ENCODE data around the gene STXBP2.
"Not testable (repeated sequence)": the region's sequence is repeated elsewhere in the genome, so short reads cannot be mapped to it uniquely, and the experiment has no call there.

STXBP2 gene

DNA sequence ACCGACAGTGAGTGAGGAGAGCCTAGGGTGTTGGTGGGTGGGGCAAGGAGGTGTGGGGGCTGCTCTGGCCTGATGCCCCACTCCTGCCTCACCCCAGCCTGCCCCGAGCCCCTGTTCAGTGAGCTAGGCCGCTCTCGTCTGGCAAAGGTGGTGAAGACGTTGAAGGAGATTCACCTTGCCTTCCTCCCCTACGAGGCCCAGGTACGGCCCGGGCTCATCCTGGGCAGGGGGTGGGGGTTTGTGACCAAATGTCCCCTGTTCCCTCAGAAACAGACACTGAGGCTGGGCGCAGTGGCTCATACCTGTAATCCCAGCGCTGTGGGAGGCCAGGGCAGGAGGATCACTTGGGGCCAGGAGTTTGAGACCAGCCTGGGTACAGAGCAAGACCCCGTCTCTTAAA is 3.9 kb downstream of the STXBP2 start:
- Histone ChIP-seq H3K4me2 (ENCODE audit: low read length) (no peak overlapping the region), H3K4me1 (ENCODE audit: low read length) (peaks cover 28% of the 10 kb centered on the region), H3K9me3 (ENCODE audit: insufficient read depth, low read length) (no peaks in the 10 kb centered on the region), H3K27me3 (ENCODE audit: low read depth, low read length) (no peaks in the 10 kb centered on the region), H3K27ac (ENCODE audit: low read length) (no peak overlapping the region), H4K20me1 (ENCODE audit: insufficient read depth, low read length) (peaks cover 7% of the 10 kb centered on the region; the same call in 1 of the 2 replicates), H3K4me3 (ENCODE audit: low read length) (no peak overlapping the region), H2AFZ (ENCODE audit: low read depth, low read length) (no peak overlapping the region), H3K79me2 (ENCODE audit: low read length) (peaks cover 35% of the 10 kb centered on the region), H3K36me3 (replicated peaks; ENCODE audit: low read depth, low read length) (peaks cover 27% of the 10 kb centered on the region), H3K9ac (ENCODE audit: low read length) (no peak overlapping the region)
- TF ChIP-seq, protein P1, sequence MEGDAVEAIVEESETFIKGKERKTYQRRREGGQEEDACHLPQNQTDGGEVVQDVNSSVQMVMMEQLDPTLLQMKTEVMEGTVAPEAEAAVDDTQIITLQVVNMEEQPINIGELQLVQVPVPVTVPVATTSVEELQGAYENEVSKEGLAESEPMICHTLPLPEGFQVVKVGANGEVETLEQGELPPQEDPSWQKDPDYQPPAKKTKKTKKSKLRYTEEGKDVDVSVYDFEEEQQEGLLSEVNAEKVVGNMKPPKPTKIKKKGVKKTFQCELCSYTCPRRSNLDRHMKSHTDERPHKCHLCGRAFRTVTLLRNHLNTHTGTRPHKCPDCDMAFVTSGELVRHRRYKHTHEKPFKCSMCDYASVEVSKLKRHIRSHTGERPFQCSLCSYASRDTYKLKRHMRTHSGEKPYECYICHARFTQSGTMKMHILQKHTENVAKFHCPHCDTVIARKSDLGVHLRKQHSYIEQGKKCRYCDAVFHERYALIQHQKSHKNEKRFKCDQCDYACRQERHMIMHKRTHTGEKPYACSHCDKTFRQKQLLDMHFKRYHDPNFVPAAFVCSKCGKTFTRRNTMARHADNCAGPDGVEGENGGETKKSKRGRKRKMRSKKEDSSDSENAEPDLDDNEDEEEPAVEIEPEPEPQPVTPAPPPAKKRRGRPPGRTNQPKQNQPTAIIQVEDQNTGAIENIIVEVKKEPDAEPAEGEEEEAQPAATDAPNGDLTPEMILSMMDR (IDR thresholded peaks at IDR 0.05; ENCODE audit: low read depth, low read length), result no peak
- TF ChIP-seq EZH2phosphoT487 (IDR thresholded peaks at IDR 0.05; ENCODE audit: low read depth), result no peak

DNA sequence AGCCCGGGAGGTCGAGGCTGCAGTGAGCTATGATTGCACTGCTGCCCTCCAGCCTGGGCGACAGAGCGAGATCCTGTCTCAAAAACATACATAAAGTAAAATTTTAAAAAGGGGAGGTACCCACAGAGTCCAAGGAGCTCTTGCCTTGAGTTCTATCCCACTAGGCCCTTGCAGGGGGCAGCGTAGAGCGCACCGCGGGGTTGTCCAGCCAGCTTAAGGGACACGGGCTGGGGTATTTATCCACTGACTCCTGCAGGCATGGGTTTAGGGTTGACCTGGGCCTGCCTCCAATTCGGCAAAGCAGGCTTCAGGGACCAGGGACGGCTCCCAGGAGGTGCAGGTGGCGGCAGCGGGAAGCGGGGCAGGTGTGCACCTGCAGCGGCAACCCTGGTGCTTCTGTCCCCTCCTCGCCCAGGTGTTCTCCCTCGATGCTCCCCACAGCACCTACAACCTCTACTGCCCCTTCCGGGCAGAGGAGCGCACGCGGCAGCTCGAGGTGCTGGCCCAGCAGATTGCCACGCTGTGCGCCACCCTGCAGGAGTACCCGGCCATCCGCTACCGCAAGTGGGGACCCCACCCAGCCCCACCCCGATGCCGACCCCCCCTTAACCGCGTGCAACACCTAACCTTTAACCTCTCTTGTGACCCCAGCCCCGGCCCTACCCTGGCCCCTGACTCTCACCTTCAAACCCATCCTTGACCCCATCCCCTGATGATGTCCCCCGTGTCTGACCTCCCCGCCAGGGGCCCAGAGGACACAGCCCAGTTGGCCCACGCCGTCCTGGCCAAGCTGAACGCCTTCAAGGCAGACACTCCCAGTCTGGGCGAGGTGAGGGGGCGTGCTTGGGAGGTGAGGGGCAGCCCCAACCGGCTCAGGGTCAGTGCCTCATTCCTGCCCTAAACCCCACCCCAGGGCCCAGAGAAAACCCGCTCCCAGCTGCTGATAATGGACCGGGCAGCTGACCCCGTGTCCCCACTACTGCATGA is 4.7 kb downstream of the STXBP2 start:
- Histone ChIP-seq H3K4me2 (ENCODE audit: low read length) (no peak overlapping the region), H2AFZ (ENCODE audit: low read depth, low read length) (no peak overlapping the region), H3K9ac (ENCODE audit: low read length) (no peak overlapping the region), H3K27me3 (ENCODE audit: low read depth, low read length) (no peaks in the 10 kb centered on the region), H3K36me3 (replicated peaks; ENCODE audit: low read depth, low read length) (peaks cover 30% of the 10 kb centered on the region), H3K4me1 (ENCODE audit: low read length) (peaks cover 31% of the 10 kb centered on the region), H3K27ac (ENCODE audit: low read length) (no peak overlapping the region), H3K79me2 (ENCODE audit: low read length) (peaks cover 34% of the 10 kb centered on the region), H3K9me3 (ENCODE audit: insufficient read depth, low read length) (no peaks in the 10 kb centered on the region), H3K4me3 (ENCODE audit: low read length) (no peak overlapping the region), H4K20me1 (ENCODE audit: insufficient read depth, low read length) (peaks cover 7% of the 10 kb centered on the region; the same call in 1 of the 2 replicates)
- TF ChIP-seq EZH2phosphoT487 (IDR thresholded peaks at IDR 0.05; ENCODE audit: low read depth), result no peak
- TF ChIP-seq, protein P1 (IDR thresholded peaks at IDR 0.05; ENCODE audit: low read depth, low read length), result no peak

DNA sequence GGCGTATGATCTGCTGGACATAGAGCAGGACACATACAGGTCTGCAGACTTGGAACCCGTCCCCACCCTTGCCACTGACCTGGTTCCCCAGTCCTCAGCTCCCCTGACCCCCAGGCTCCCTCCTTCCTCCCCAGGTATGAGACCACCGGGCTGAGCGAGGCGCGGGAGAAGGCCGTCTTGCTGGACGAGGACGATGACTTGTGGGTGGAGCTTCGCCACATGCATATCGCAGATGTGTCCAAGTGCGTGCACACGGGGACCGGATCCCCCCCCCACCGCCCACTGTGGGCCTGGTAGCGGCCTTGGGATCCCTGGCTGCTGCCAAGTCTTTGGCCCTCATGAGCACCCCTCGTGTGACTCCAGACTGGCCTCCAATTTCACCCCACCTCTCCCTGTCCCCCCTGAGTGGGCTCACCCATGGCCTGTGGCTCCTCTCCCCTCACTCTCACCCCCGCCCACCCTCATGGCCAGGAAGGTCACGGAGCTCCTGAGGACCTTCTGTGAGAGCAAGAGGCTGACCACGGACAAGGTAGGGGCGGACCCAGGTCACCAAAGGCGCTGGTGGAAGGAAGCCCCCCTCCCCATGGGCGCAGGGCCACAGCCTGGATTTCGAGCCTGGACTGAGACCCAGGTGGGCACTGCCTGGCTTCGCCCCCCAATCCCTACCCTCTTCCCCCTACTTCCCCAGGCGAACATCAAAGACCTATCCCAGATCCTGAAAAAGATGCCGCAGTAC is 5.6 kb downstream of the STXBP2 start:
- H3K27ac ChIP-seq (ENCODE audit: low read length), result no peak overlapping the region
- H3K4me1 ChIP-seq (ENCODE audit: low read length), result peaks cover 32% of the 10 kb centered on the region
- H3K36me3 ChIP-seq (replicated peaks; ENCODE audit: low read depth, low read length), result peaks cover 38% of the 10 kb centered on the region
- peaks cover 7% of the 10 kb centered on the region; the same call in 1 of the 2 replicates for H4K20me1 ChIP-seq (ENCODE audit: insufficient read depth, low read length)
- no peak for TF ChIP-seq EZH2phosphoT487 (IDR thresholded peaks at IDR 0.05; ENCODE audit: low read depth)
- TF ChIP-seq, protein P1 (IDR thresholded peaks at IDR 0.05; ENCODE audit: low read depth, low read length), result no peak
- peaks cover 29% of the 10 kb centered on the region for H3K79me2 ChIP-seq (ENCODE audit: low read length)
- no peak overlapping the region for H3K4me3 ChIP-seq (ENCODE audit: low read length)
- no peak overlapping the region for H2AFZ ChIP-seq (ENCODE audit: low read depth, low read length)
- H3K4me2 ChIP-seq (ENCODE audit: low read length), result no peak overlapping the region
- H3K27me3 ChIP-seq (ENCODE audit: low read depth, low read length), result no peaks in the 10 kb centered on the region
- no peak overlapping the region for H3K9ac ChIP-seq (ENCODE audit: low read length)
- H3K9me3 ChIP-seq (ENCODE audit: insufficient read depth, low read length), result no peaks in the 10 kb centered on the region

DNA sequence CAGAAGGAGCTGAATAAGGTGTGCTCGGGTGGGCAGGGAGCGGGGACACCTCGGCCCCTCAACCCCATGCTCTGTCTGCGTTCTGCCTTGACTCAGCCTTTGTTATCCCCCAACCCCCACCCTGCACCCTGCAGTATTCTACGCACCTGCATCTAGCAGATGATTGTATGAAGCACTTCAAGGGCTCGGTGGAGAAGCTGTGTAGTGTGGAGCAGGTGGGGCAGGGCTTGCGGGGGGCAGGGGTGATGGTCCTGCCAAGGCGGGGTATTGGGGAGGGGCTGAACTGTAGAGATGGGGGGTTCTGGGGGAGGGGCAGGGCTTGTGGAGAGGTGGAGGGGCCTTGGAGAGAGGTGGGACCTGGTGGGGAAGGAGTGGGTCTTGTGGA is 6.1 kb downstream of the STXBP2 start:
- H3K79me2 ChIP-seq (ENCODE audit: low read length), result peaks cover 23% of the 10 kb centered on the region
- H2AFZ ChIP-seq (ENCODE audit: low read depth, low read length), result no peak overlapping the region
- peaks cover 38% of the 10 kb centered on the region for H3K36me3 ChIP-seq (replicated peaks; ENCODE audit: low read depth, low read length)
- peaks cover 7% of the 10 kb centered on the region; the same call in 1 of the 2 replicates for H4K20me1 ChIP-seq (ENCODE audit: insufficient read depth, low read length)
- peaks cover 28% of the 10 kb centered on the region for H3K4me1 ChIP-seq (ENCODE audit: low read length)
- no peaks in the 10 kb centered on the region for H3K27me3 ChIP-seq (ENCODE audit: low read depth, low read length)
- no peak for TF ChIP-seq EZH2phosphoT487 (IDR thresholded peaks at IDR 0.05; ENCODE audit: low read depth)
- TF ChIP-seq, protein P1 (IDR thresholded peaks at IDR 0.05; ENCODE audit: low read depth, low read length), result no peak
- H3K4me2 ChIP-seq (ENCODE audit: low read length), result no peak overlapping the region
- H3K9me3 ChIP-seq (ENCODE audit: insufficient read depth, low read length), result no peaks in the 10 kb centered on the region
- no peak overlapping the region for H3K9ac ChIP-seq (ENCODE audit: low read length)
- H3K27ac ChIP-seq (ENCODE audit: low read length), result no peak overlapping the region
- H3K4me3 ChIP-seq (ENCODE audit: low read length), result no peak overlapping the region

DNA sequence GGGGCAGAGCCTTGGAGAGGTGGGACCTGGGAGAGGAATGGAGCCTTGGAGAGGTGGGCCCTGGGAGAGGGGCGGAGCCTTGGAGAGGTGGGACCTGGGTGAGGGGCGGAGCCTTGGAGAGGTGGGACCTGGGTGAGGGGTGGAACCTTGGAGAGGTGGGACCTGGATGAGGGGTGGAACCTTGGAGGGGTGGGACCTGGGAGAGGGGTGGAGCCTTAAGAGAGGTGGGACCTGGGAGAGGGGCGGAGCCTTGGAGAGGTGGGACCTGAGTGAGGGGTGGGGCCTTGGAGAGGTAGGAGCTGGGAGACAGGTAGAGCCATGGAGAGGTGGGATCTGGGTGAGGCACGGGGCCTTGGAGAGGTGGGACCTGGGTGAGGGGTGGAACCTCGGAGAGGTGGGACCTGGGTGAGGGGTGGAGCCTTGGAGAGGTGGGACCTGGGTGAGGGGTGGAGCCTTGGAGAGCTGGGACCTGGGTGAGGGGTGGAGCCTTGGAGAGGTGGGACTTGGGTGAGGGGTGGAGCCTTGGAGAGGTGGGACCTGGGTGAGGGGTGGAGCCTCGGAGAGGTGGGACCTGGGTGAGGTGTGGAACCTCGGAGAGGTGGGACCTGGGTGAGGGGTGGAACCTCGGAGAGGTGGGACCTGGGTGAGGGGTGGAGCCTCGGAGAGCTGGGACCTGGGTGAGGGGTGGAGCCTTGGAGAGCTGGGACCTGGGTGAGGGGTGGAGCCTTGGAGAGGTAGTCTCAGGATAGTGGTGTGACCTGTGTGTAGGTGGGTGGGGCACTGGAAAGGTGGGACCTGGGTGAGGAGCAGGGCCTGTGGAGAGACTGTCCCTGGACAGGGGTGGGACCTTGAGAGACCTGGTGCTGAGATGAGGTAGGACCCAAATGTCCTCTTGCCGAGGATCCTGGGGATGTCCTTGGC is 7.0 kb downstream of the STXBP2 start:
- Histone ChIP-seq H3K4me1 (ENCODE audit: low read length) (peaks cover 26% of the 10 kb centered on the region), H3K79me2 (ENCODE audit: low read length) (peaks cover 14% of the 10 kb centered on the region), H3K36me3 (replicated peaks; ENCODE audit: low read depth, low read length) (peaks cover 35% of the 10 kb centered on the region)
- not testable (repeated sequence) for H4K20me1 ChIP-seq (ENCODE audit: insufficient read depth, low read length); H2AFZ ChIP-seq (ENCODE audit: low read depth, low read length); H3K9ac ChIP-seq (ENCODE audit: low read length); H3K4me3 ChIP-seq (ENCODE audit: low read length); H3K27ac ChIP-seq (ENCODE audit: low read length); H3K27me3 ChIP-seq (ENCODE audit: low read depth, low read length); H3K9me3 ChIP-seq (ENCODE audit: insufficient read depth, low read length); H3K4me2 ChIP-seq (ENCODE audit: low read length)
